Trophoblast cell (in vitro differentiated cells and primary cell): Measurements from ENCODE around the gene ANKRD12.

ENCODE experiments used
- DNase-seq, 2 donors: peaks; one replicate each; pipeline ENCODE4 v3.0.0-alpha.2; 2016
- H2AFZ ChIP-seq: 2 replicates; pipeline ENCODE4 v1.6.1; 2013; ENCODE audit warnings: low read length, moderate library complexity, mild to moderate bottlenecking; ENCODE audit not compliant: insufficient read depth, poor library complexity
- H2AK5ac ChIP-seq: 2 replicates; pipeline ENCODE4 v1.6.1; 2013; ENCODE audit warnings: mild to moderate bottlenecking, low read length
- H2BK120ac ChIP-seq: 2 replicates; pipeline ENCODE4 v1.6.1; 2013; ENCODE audit warnings: low read length, mild to moderate bottlenecking, moderate library complexity; ENCODE audit not compliant: insufficient read depth, poor library complexity
- H2BK12ac ChIP-seq: 2 replicates; pipeline ENCODE4 v1.6.1; 2013; ENCODE audit warnings: mild to moderate bottlenecking, low read length, moderate library complexity
- H2BK5ac ChIP-seq: 2 replicates; pipeline ENCODE4 v1.6.1; 2013; ENCODE audit warnings: low read length, low read depth, moderate library complexity, mild to moderate bottlenecking; ENCODE audit not compliant: poor library complexity
- H3K14ac ChIP-seq: 2 replicates; pipeline ENCODE4 v1.6.1; 2013; ENCODE audit warnings: mild to moderate bottlenecking, low read length
- H3K18ac ChIP-seq: 2 replicates; pipeline ENCODE4 v1.6.1; 2013; ENCODE audit warnings: mild to moderate bottlenecking, low read length
- H3K23ac ChIP-seq: 2 replicates; pipeline ENCODE4 v1.6.1; 2013; ENCODE audit warnings: low read length
- H3K27ac ChIP-seq: 2 replicates; pipeline ENCODE4 v1.5.1; 2013; ENCODE audit warnings: low read depth, mild to moderate bottlenecking, inconsistent platforms, low read length, moderate library complexity
- H3K27me3 ChIP-seq: 2 replicates; pipeline ENCODE4 v1.6.1; 2013; ENCODE audit warnings: inconsistent platforms, mild to moderate bottlenecking, low read length, moderate library complexity; ENCODE audit not compliant: insufficient read depth
- H3K36me3 ChIP-seq, 2 experiments: 1 replicate in 1 of 2; 2 replicates in 1 of 2; pipeline ENCODE4 v1.6.1; 2013; ENCODE audit warnings: low read length in 2 of 2, mild to moderate bottlenecking in 2 of 2, moderate library complexity in 1 of 2; ENCODE audit not compliant: insufficient read depth in 2 of 2, control insufficient read depth in 1 of 2
- H3K4ac ChIP-seq: 2 replicates; pipeline ENCODE4 v1.6.1; 2013; ENCODE audit warnings: low read depth, mild to moderate bottlenecking, low read length, moderate library complexity
- H3K4me1 ChIP-seq, 2 experiments: 1 replicate in 1 of 2; 2 replicates in 1 of 2; pipeline ENCODE4 v1.6.1; 2013; ENCODE audit warnings: low read length in 2 of 2, mild to moderate bottlenecking in 2 of 2, moderate library complexity in 1 of 2; ENCODE audit not compliant: insufficient read depth in 2 of 2, control insufficient read depth in 1 of 2
- H3K4me2 ChIP-seq: 2 replicates; pipeline ENCODE4 v1.6.1; 2013; ENCODE audit warnings: inconsistent platforms, mild to moderate bottlenecking, low read length, moderate library complexity
- H3K4me3 ChIP-seq: 2 replicates; pipeline ENCODE4 v1.5.1; 2013; ENCODE audit warnings: mild to moderate bottlenecking, low read depth, low read length, inconsistent platforms
- H3K79me1 ChIP-seq: one replicate; pipeline ENCODE4 v1.6.1; 2013; ENCODE audit warnings: low read length
- H3K79me2 ChIP-seq: 2 replicates; pipeline ENCODE4 v1.6.1; 2013; ENCODE audit warnings: low read length, mild to moderate bottlenecking; ENCODE audit not compliant: control insufficient read depth, insufficient read depth, poor library complexity
- H3K9ac ChIP-seq: 2 replicates; pipeline ENCODE4 v1.6.1; 2013; ENCODE audit warnings: mild to moderate bottlenecking, low read length
- H3K9me3 ChIP-seq: 2 replicates; pipeline ENCODE4 v1.6.1; 2013; ENCODE audit warnings: low read depth, mild to moderate bottlenecking, control low read depth, inconsistent platforms, low read length; ENCODE audit not compliant: insufficient read depth
- H4K12ac ChIP-seq: 2 replicates; pipeline ENCODE4 v1.6.1; 2013; ENCODE audit warnings: low read depth, mild to moderate bottlenecking, low read length, moderate library complexity
- H4K8ac ChIP-seq: 2 replicates; pipeline ENCODE4 v1.6.1; 2013; ENCODE audit warnings: low read depth, mild to moderate bottlenecking, low read length, moderate library complexity
- H4K91ac ChIP-seq: one replicate; pipeline ENCODE4 v1.6.1; 2013; ENCODE audit warnings: low read depth, mild to moderate bottlenecking, low read length, moderate library complexity
- WGBS: extraction: QIAGEN DNeasy Blood & Tissue Kit; methylation state at CpG from one replicate; pipeline ENCODE4 v1.1.7; 2013; ENCODE audit warnings: missing lambda C conversion rate; ENCODE audit not compliant: insufficient read length, insufficient coverage; ENCODE audit errors: extremely low coverage; 5-methylcytosine and 5-hydroxymethylcytosine counted together

ANKRD12 gene

GRCh38 chr18:9289698-9290097, 153.1 kb downstream of the ANKRD12 start:
- no peak overlapping the region for H2AK5ac ChIP-seq
- H3K79me2 ChIP-seq, result no peaks in the 10 kb centered on the region
- H3K4me1 ChIP-seq, result no peaks in the 10 kb centered on the region
- H3K27ac ChIP-seq, result no peak overlapping the region
- H3K4ac ChIP-seq, result no peak overlapping the region
- no peak overlapping the region for H4K91ac ChIP-seq
- H3K9ac ChIP-seq, result no peak overlapping the region
- H4K12ac ChIP-seq, result no peak overlapping the region
- DNase-seq, result no peak
- H3K23ac ChIP-seq, result no peak overlapping the region
- no peak overlapping the region for H3K4me2 ChIP-seq
- H3K27me3 ChIP-seq, result no peaks in the 10 kb centered on the region
- no peak overlapping the region for H2BK5ac ChIP-seq
- H3K18ac ChIP-seq, result no peak overlapping the region
- H4K8ac ChIP-seq, result no peak overlapping the region
- H2BK12ac ChIP-seq, result no peak overlapping the region
- peaks cover 2% of the 10 kb centered on the region for H3K9me3 ChIP-seq
- no peaks in the 10 kb centered on the region for H3K79me1 ChIP-seq
- H3K4me3 ChIP-seq, result no peak overlapping the region
- H2AFZ ChIP-seq, result no peak overlapping the region
- no peak overlapping the region for H2BK120ac ChIP-seq
- no peak overlapping the region for H3K14ac ChIP-seq
- H3K36me3 ChIP-seq, result no peaks in the 10 kb centered on the region

GRCh38 chr18:9290156-9290555, 153.6 kb downstream of the ANKRD12 start:
- no peak overlapping the region for H3K27ac ChIP-seq
- H3K14ac ChIP-seq, result no peak overlapping the region
- H3K9me3 ChIP-seq, result peaks cover 2% of the 10 kb centered on the region
- no peak overlapping the region for H3K4me2 ChIP-seq
- no peaks in the 10 kb centered on the region for H3K79me2 ChIP-seq
- no peak overlapping the region for H4K8ac ChIP-seq
- no peak overlapping the region for H4K12ac ChIP-seq
- no peak overlapping the region for H4K91ac ChIP-seq
- H3K18ac ChIP-seq, result no peak overlapping the region
- H3K27me3 ChIP-seq, result no peaks in the 10 kb centered on the region
- H2AFZ ChIP-seq, result no peak overlapping the region
- DNase-seq, result no peak
- no peak overlapping the region for H2AK5ac ChIP-seq
- H3K4me1 ChIP-seq, result no peaks in the 10 kb centered on the region
- no peak overlapping the region for H2BK120ac ChIP-seq
- no peak overlapping the region for H2BK5ac ChIP-seq
- H3K23ac ChIP-seq, result no peak overlapping the region
- no peaks in the 10 kb centered on the region for H3K79me1 ChIP-seq
- H3K4me3 ChIP-seq, result no peak overlapping the region
- no peak overlapping the region for H3K9ac ChIP-seq
- no peak overlapping the region for H3K4ac ChIP-seq
- H3K36me3 ChIP-seq, result no peaks in the 10 kb centered on the region
- H2BK12ac ChIP-seq, result no peak overlapping the region

- Histone ChIP-seq H3K18ac (no peak overlapping the region), H4K12ac (no peak overlapping the region), H4K8ac (no peak overlapping the region), H3K4me3 (no peak overlapping the region), H3K14ac (no peak overlapping the region), H3K23ac (no peak overlapping the region), H2BK5ac (no peak overlapping the region), H2BK12ac (no peak overlapping the region), H2BK120ac (no peak overlapping the region), H3K27ac (no peak overlapping the region), H4K91ac (no peak overlapping the region), H3K79me1 (no peaks in the 10 kb centered on the region), H2AK5ac (no peak overlapping the region), H3K36me3 (no peaks in the 10 kb centered on the region), H3K4me2 (no peak overlapping the region), H3K79me2 (no peaks in the 10 kb centered on the region), H3K4ac (no peak overlapping the region), H2AFZ (no peak overlapping the region), H3K9ac (no peak overlapping the region), H3K4me1 (no peaks in the 10 kb centered on the region), H3K9me3 (peaks cover 10% of the 10 kb centered on the region), H3K27me3 (no peaks in the 10 kb centered on the region)
- no peak for DNase-seq
- no CpG with 5 or more reads among the region's 2 CpGs for WGBS
Measured at GRCh38 chr18:9292047-9292446, 155.5 kb downstream of the ANKRD12 start.

GRCh38 chr18:9293948-9294347, 157.4 kb downstream of the ANKRD12 start:
- Histone ChIP-seq H2BK12ac (no peak overlapping the region), H2BK120ac (no peak overlapping the region), H3K9me3 (peaks cover 15% of the 10 kb centered on the region), H3K4me2 (no peak overlapping the region), H3K79me2 (no peaks in the 10 kb centered on the region), H2AK5ac (no peak overlapping the region), H4K12ac (no peak overlapping the region), H4K8ac (no peak overlapping the region), H4K91ac (no peak overlapping the region), H3K79me1 (no peaks in the 10 kb centered on the region), H2BK5ac (no peak overlapping the region), H3K4me3 (no peak overlapping the region), H3K23ac (no peak overlapping the region), H3K14ac (no peak overlapping the region), H3K4me1 (no peaks in the 10 kb centered on the region), H3K27me3 (no peaks in the 10 kb centered on the region), H3K36me3 (no peaks in the 10 kb centered on the region), H3K4ac (no peak overlapping the region), H3K18ac (no peak overlapping the region), H3K9ac (no peak overlapping the region), H3K27ac (no peak overlapping the region), H2AFZ (no peak overlapping the region)
- no peak for DNase-seq
- no CpG with 5 or more reads among the region's 1 CpG for WGBS
